Esophagus muscularis mucosa (tissue), 4 donors: Measurements from ENCODE around the gene ESRRB. TPM values are rescaled to one million over a fixed set of nuclear protein-coding genes. Genes with fewer than 3 reads are reported as not detected.

Source experiments
- DNase-seq: peaks from one replicate; pipeline ENCODE4 v3.0.0-alpha.2; 2017; ENCODE audit errors: extremely low spot score
- H3K27ac ChIP-seq, 4 donors: fragments of 200-600 bp; sonication (generic); replicated peaks in 1 of 4; 1 replicate in 3 of 4; 2 replicates in 1 of 4; pipeline ENCODE4 v1.5.1; 2016 to 2019; ENCODE audit warnings: mild to moderate bottlenecking in 1 of 4
- H3K27me3 ChIP-seq, 4 donors: fragments of 200-600 bp; sonication (generic); one replicate each; pipeline versions ENCODE4 v1.5.1 to v1.6.0; 2016 to 2019
- H3K36me3 ChIP-seq, 4 donors: fragments of 200-600 bp; sonication (generic); one replicate each; pipeline ENCODE4 v1.5.1; 2016 to 2019
- H3K4me1 ChIP-seq, 4 donors: fragments of 200-600 bp; sonication (generic); one replicate each; pipeline ENCODE4 v1.5.1; 2016 to 2019
- H3K4me3 ChIP-seq, 4 donors: fragments of 200-600 bp; sonication (generic); 1 replicate in 2 of 4; 2 replicates in 2 of 4; pipeline ENCODE4 v1.5.1; 2016 to 2019; ENCODE audit warnings: mild to moderate bottlenecking in 4 of 4, moderate library complexity in 1 of 4
- H3K9me3 ChIP-seq, 4 donors: fragments of 200-600 bp; sonication (generic); 1 replicate in 3 of 4; 2 replicates in 1 of 4; pipeline ENCODE4 v1.5.1; 2016 to 2019
- CTCF ChIP-seq, 3 experiments: fragments of 200-600 bp in 2 of 3; fragments of 450-650 bp in 1 of 3; sonication (generic) in 2 of 3; IDR thresholded peaks; one replicate each; pipeline ENCODE4 v1.5.1; 2017 to 2019; ENCODE audit warnings: antibody characterized with exemption in 3 of 3, mild to moderate bottlenecking in 2 of 3, moderate library complexity in 1 of 3
- EP300 ChIP-seq: sonication (generic); formaldehyde crosslinking; IDR thresholded peaks from one replicate; pipeline ENCODE4 v1.6.1; 2017; ENCODE audit warnings: antibody characterized with exemption
- POLR2A ChIP-seq: fragments of 450-650 bp; IDR thresholded peaks from one replicate; pipeline ENCODE4 v1.6.1; 2017; ENCODE audit warnings: antibody characterized with exemption, moderate library complexity, mild to moderate bottlenecking, low read depth
- POLR2AphosphoS5 ChIP-seq, 2 donors: sonication (generic); formaldehyde crosslinking; IDR thresholded peaks; one replicate each; pipeline ENCODE4 v1.6.1; 2017; ENCODE audit warnings: antibody characterized with exemption in 2 of 2
- WGBS: methylation state at CpG from one replicate; pipeline ENCODE4 v1.1.5; 2018; 5-methylcytosine and 5-hydroxymethylcytosine counted together
- intact Hi-C: fragments of 100-400 bp; cut with DNase I; formaldehyde crosslinking; loops from one replicate; pipeline ENCODE4 v1.15.1; 2023
- total RNA-seq, 4 donors: library from RNA; depleted of rRNA; stranded (reverse); fragments of >200 nt; gene quantifications; one replicate each; pipeline versions ENCODE4 v1.1.0 to v1.2.1, GENCODE V29; 2016

Gene ESRRB
- total RNA-seq, 4 donors from 2014 or later, result 0.17 to 0.26 TPM; not detected in 2

GRCh38 chr14:76500480-76500879 is 124.5 kb downstream of the ESRRB start:
- WGBS, result 83% methylated on average over 6 of the region's 6 CpGs
- Histone ChIP-seq H3K4me3 (no peak overlapping the region), H3K27me3 (peaks cover 0 to 15% (median 0%) of the 10 kb centered on the region in 4 donors), H3K27ac (no peak overlapping the region), H3K9me3 (no peaks in the 10 kb centered on the region), H3K36me3 (peaks cover 0 to 4% (median 0%) of the 10 kb centered on the region in 4 donors), H3K4me1 (no peaks in the 10 kb centered on the region)
- intact Hi-C loops, result no loop called here
- TF ChIP-seq POLR2A (no peak), CTCF (IDR thresholded peaks at IDR 0.05) (no peak)
- DNase-seq, result no peak

- no peak for TF ChIP-seq CTCF (IDR thresholded peaks at IDR 0.05)
- no peak for TF ChIP-seq EP300
- TF ChIP-seq POLR2AphosphoS5 (IDR thresholded peaks at IDR 0.05), result no peak
- no peak for TF ChIP-seq POLR2A
- H3K4me1 ChIP-seq, result no peaks in the 10 kb centered on the region
- no peak for DNase-seq
- 90% methylated on average over 7 of the region's 7 CpGs for WGBS
- intact Hi-C loops, result no loop called here
- peaks cover 0 to 18% (median 0%) of the 10 kb centered on the region in 4 donors for H3K27me3 ChIP-seq
- H3K36me3 ChIP-seq, result peaks cover 0 to 4% (median 0%) of the 10 kb centered on the region in 4 donors
- no peak overlapping the region for H3K4me3 ChIP-seq
- no peaks in the 10 kb centered on the region for H3K9me3 ChIP-seq
- no peak overlapping the region for H3K27ac ChIP-seq
These were observed 125.3 kb downstream of the ESRRB start for GRCh38 chr14:76501156-76501720.

GRCh38 chr14:76502219-76502618 is 126.3 kb downstream of the ESRRB start:
- intact Hi-C loops, result no loop called here

GRCh38 chr14:76502638-76503037 is 126.7 kb downstream of the ESRRB start:
- no peak for DNase-seq
- TF ChIP-seq CTCF (IDR thresholded peaks at IDR 0.05) (no peak), EP300 (no peak), POLR2AphosphoS5 (IDR thresholded peaks at IDR 0.05) (no peak), POLR2A (no peak)
- Histone ChIP-seq H3K4me3 (no peak overlapping the region), H3K9me3 (no peaks in the 10 kb centered on the region), H3K36me3 (peaks cover 0 to 4% (median 0%) of the 10 kb centered on the region in 4 donors), H3K27me3 (peaks cover 0 to 21% (median 0%) of the 10 kb centered on the region in 4 donors), H3K27ac (no peak overlapping the region), H3K4me1 (no peaks in the 10 kb centered on the region)
- intact Hi-C loops, result no loop called here
- WGBS, result 94% methylated on average over 3 of the region's 3 CpGs

More at GRCh38 chr14:76502219-76502618, 126.3 kb downstream of the ESRRB start:
- TF ChIP-seq POLR2A (no peak), POLR2AphosphoS5 (IDR thresholded peaks at IDR 0.05) (no peak), CTCF (IDR thresholded peaks at IDR 0.05) (no peak), EP300 (no peak)
- Histone ChIP-seq H3K4me1 (no peaks in the 10 kb centered on the region), H3K36me3 (peaks cover 0 to 4% (median 0%) of the 10 kb centered on the region in 4 donors), H3K27ac (no peak overlapping the region), H3K4me3 (no peak overlapping the region), H3K27me3 (peaks cover 0 to 18% (median 0%) of the 10 kb centered on the region in 4 donors), H3K9me3 (no peaks in the 10 kb centered on the region)
- no peak for DNase-seq
- WGBS, result 96% methylated on average over 4 of the region's 4 CpGs

GRCh38 chr14:76509311-76509710 is 133.4 kb downstream of the ESRRB start:
- WGBS, result 70% methylated on average over 6 of the region's 7 CpGs
- no peaks in the 10 kb centered on the region for H3K9me3 ChIP-seq
- H3K4me1 ChIP-seq, result no peaks in the 10 kb centered on the region
- H3K27ac ChIP-seq, result no peak overlapping the region
- DNase-seq, result no peak
- no peak for TF ChIP-seq POLR2AphosphoS5 (IDR thresholded peaks at IDR 0.05)
- no peak for TF ChIP-seq EP300
- no peak for TF ChIP-seq CTCF (IDR thresholded peaks at IDR 0.05)
- TF ChIP-seq POLR2A, result no peak
- H3K27me3 ChIP-seq, result peaks cover 0 to 23% (median 0%) of the 10 kb centered on the region in 4 donors
- H3K36me3 ChIP-seq, result no peaks in the 10 kb centered on the region
- no peak overlapping the region for H3K4me3 ChIP-seq
- intact Hi-C loops, result no loop called here
